ENCODE measurements around the gene PRIMA1.

PRIMA1 gene

GRCh38 chr14:93717668-93718320 lies 70.5 kb downstream of the PRIMA1 start:
- no peaks in the 10 kb centered on the region for H3K9me3 ChIP-seq (ENCODE audit: control insufficient read depth, low read length)
- no peak overlapping the region for H3K4ac ChIP-seq (ENCODE audit: low read depth in 1 of 2, low read length in 2 of 2)
- H3K79me1 ChIP-seq (replicated peaks; ENCODE audit: low read length, poor library complexity, severe bottlenecking) = no peaks in the 10 kb centered on the region
- no peak overlapping the region for H3K4me3 ChIP-seq (ENCODE audit: insufficient read depth in 1 of 2, low read depth in 1 of 2, low read length in 2 of 2)
- H3K9ac ChIP-seq (ENCODE audit: low read length) = no peak overlapping the region
- no peak overlapping the region for H2AK5ac ChIP-seq (ENCODE audit: low read length, severe bottlenecking)
- H4K91ac ChIP-seq (ENCODE audit: low read length) = no peak overlapping the region
- no peak overlapping the region for H3K14ac ChIP-seq (ENCODE audit: low read length in 2 of 2)
- H4K8ac ChIP-seq (ENCODE audit: low read length) = no peak overlapping the region
- no peaks in the 10 kb centered on the region for H3K4me1 ChIP-seq (ENCODE audit: control insufficient read depth, insufficient read depth, low read depth, low read length)
- H2BK15ac ChIP-seq (ENCODE audit: low read depth, poor library complexity, severe bottlenecking) = no peak overlapping the region
- WGBS = 80% methylated on average over 9 of the region's 13 CpGs
- H2BK12ac ChIP-seq (ENCODE audit: low read length in 2 of 2) = no peak overlapping the region
- peaks cover 0 to 11% of the 10 kb centered on the region in 2 experiments for H3K27me3 ChIP-seq (ENCODE audit: control insufficient read depth in 1 of 2, insufficient read depth in 1 of 2, low read length in 2 of 2)
- no peak overlapping the region for H3K27ac ChIP-seq (ENCODE audit: low read length, poor library complexity, severe bottlenecking)
- H3K23ac ChIP-seq (ENCODE audit: low read length in 2 of 2) = no peak overlapping the region
- H3K4me2 ChIP-seq (ENCODE audit: low read length, poor library complexity, severe bottlenecking) = no peak overlapping the region
- H2BK120ac ChIP-seq (ENCODE audit: low read depth, low read length) = no peak overlapping the region
- H3K36me3 ChIP-seq (ENCODE audit: control insufficient read depth in 1 of 2, insufficient read depth in 2 of 2, low read depth in 1 of 2, low read length in 2 of 2) = no peaks in the 10 kb centered on the region
- H3K18ac ChIP-seq (ENCODE audit: low read depth in 1 of 2, low read length in 2 of 2) = no peak overlapping the region
- H2BK5ac ChIP-seq (ENCODE audit: low read depth, low read length, poor library complexity, severe bottlenecking) = no peak overlapping the region
- H2AFZ ChIP-seq (ENCODE audit: low read depth, low read length) = no peak overlapping the region
- DNase-seq = no peak

GRCh38 chr14:93716746-93717667 lies 71.3 kb downstream of the PRIMA1 start:
- Histone ChIP-seq H2BK12ac (ENCODE audit: low read length in 2 of 2) (no peak overlapping the region), H3K9ac (ENCODE audit: low read length) (no peak overlapping the region), H2AK5ac (ENCODE audit: low read length, severe bottlenecking) (no peak overlapping the region), H3K9me3 (ENCODE audit: control insufficient read depth, low read length) (no peaks in the 10 kb centered on the region), H2BK120ac (ENCODE audit: low read depth, low read length) (no peak overlapping the region), H3K4me2 (ENCODE audit: low read length, poor library complexity, severe bottlenecking) (no peak overlapping the region), H2BK5ac (ENCODE audit: low read depth, low read length, poor library complexity, severe bottlenecking) (no peak overlapping the region), H3K79me1 (replicated peaks; ENCODE audit: low read length, poor library complexity, severe bottlenecking) (no peaks in the 10 kb centered on the region), H3K4me1 (ENCODE audit: control insufficient read depth, insufficient read depth, low read depth, low read length) (no peaks in the 10 kb centered on the region), H2BK15ac (ENCODE audit: low read depth, poor library complexity, severe bottlenecking) (no peak overlapping the region), H3K14ac (ENCODE audit: low read length in 2 of 2) (no peak overlapping the region), H4K91ac (ENCODE audit: low read length) (no peak overlapping the region), H3K27ac (ENCODE audit: low read length, poor library complexity, severe bottlenecking) (no peak overlapping the region), H4K8ac (ENCODE audit: low read length) (no peak overlapping the region), H3K18ac (ENCODE audit: low read depth in 1 of 2, low read length in 2 of 2) (no peak overlapping the region), H3K36me3 (ENCODE audit: control insufficient read depth in 1 of 2, insufficient read depth in 2 of 2, low read depth in 1 of 2, low read length in 2 of 2) (no peaks in the 10 kb centered on the region), H3K23ac (ENCODE audit: low read length in 2 of 2) (no peak overlapping the region), H2AFZ (ENCODE audit: low read depth, low read length) (no peak overlapping the region), H3K4me3 (ENCODE audit: insufficient read depth in 1 of 2, low read depth in 1 of 2, low read length in 2 of 2) (no peak overlapping the region), H3K4ac (ENCODE audit: low read depth in 1 of 2, low read length in 2 of 2) (no peak overlapping the region), H3K27me3 (ENCODE audit: control insufficient read depth in 1 of 2, insufficient read depth in 1 of 2, low read length in 2 of 2) (peaks cover 0 to 11% of the 10 kb centered on the region in 2 experiments)
- no peak for DNase-seq
- WGBS = 86% methylated on average over 13 of the region's 14 CpGs

- H3K9ac ChIP-seq (ENCODE audit: low read length) = no peak overlapping the region
- H3K36me3 ChIP-seq (ENCODE audit: control insufficient read depth in 1 of 2, insufficient read depth in 2 of 2, low read depth in 1 of 2, low read length in 2 of 2) = no peaks in the 10 kb centered on the region
- no peak overlapping the region for H3K27ac ChIP-seq (ENCODE audit: low read length, poor library complexity, severe bottlenecking)
- no peak overlapping the region for H2BK15ac ChIP-seq (ENCODE audit: low read depth, poor library complexity, severe bottlenecking)
- H3K79me1 ChIP-seq (replicated peaks; ENCODE audit: low read length, poor library complexity, severe bottlenecking) = no peaks in the 10 kb centered on the region
- H3K4me1 ChIP-seq (ENCODE audit: control insufficient read depth, insufficient read depth, low read depth, low read length) = no peaks in the 10 kb centered on the region
- H3K9me3 ChIP-seq (ENCODE audit: control insufficient read depth, low read length) = no peaks in the 10 kb centered on the region
- H2AFZ ChIP-seq (ENCODE audit: low read depth, low read length) = no peak overlapping the region
- H4K8ac ChIP-seq (ENCODE audit: low read length) = no peak overlapping the region
- no peak overlapping the region for H3K4me3 ChIP-seq (ENCODE audit: insufficient read depth in 1 of 2, low read depth in 1 of 2, low read length in 2 of 2)
- DNase-seq = no peak
- no peak overlapping the region for H3K14ac ChIP-seq (ENCODE audit: low read length in 2 of 2)
- H2BK120ac ChIP-seq (ENCODE audit: low read depth, low read length) = no peak overlapping the region
- H4K91ac ChIP-seq (ENCODE audit: low read length) = no peak overlapping the region
- 86% methylated on average over 8 of the region's 8 CpGs for WGBS
- no peak overlapping the region for H3K4me2 ChIP-seq (ENCODE audit: low read length, poor library complexity, severe bottlenecking)
- peaks cover 0 to 11% of the 10 kb centered on the region in 2 experiments for H3K27me3 ChIP-seq (ENCODE audit: control insufficient read depth in 1 of 2, insufficient read depth in 1 of 2, low read length in 2 of 2)
- no peak overlapping the region for H3K18ac ChIP-seq (ENCODE audit: low read depth in 1 of 2, low read length in 2 of 2)
- H2BK5ac ChIP-seq (ENCODE audit: low read depth, low read length, poor library complexity, severe bottlenecking) = no peak overlapping the region
- no peak overlapping the region for H2BK12ac ChIP-seq (ENCODE audit: low read length in 2 of 2)
- H3K4ac ChIP-seq (ENCODE audit: low read depth in 1 of 2, low read length in 2 of 2) = no peak overlapping the region
- H2AK5ac ChIP-seq (ENCODE audit: low read length, severe bottlenecking) = no peak overlapping the region
- no peak overlapping the region for H3K23ac ChIP-seq (ENCODE audit: low read length in 2 of 2)
These were observed 72.1 kb downstream of the PRIMA1 start for GRCh38 chr14:93716002-93716745.

Data from mesenchymal stem cell (in vitro differentiated cells and primary cell).